ENCODE data around the gene RNF145. TPM values are rescaled to one million over a fixed set of nuclear protein-coding genes. Genes with fewer than 3 reads are reported as not detected.

Gene RNF145
- total and polyA plus RNA-seq, 10 of the 15 experiments (the other 5 are each of a cell fraction or from before 2014, with no cell fraction given) = 9.7 to 58.1 (median 38.2) TPM

GRCh38 chr5:159130871-159131270, 78.5 kb downstream of the RNF145 start:
- no peaks in the 10 kb centered on the region for H3K36me3 ChIP-seq (ENCODE audit: control insufficient read depth in 2 of 2, insufficient read depth in 2 of 2, low read length in 1 of 2)
- RAD21 ChIA-PET (ENCODE audit: unreplicated experiment) = interaction anchor here (1.3 to 4.1 kb wide), 7 partner anchors 24 to 1311 kb away, joined by 3 to 30 read pairs (median 6); no protein-coding TSS in a partner anchor
- no peak overlapping the region for H3K9ac ChIP-seq (ENCODE audit: control insufficient read depth, insufficient read depth, low read length)
- no peak overlapping the region for H2AFZ ChIP-seq (ENCODE audit: control insufficient read depth, low read depth, low read length)
- FAIRE-seq = no peak
- no peak overlapping the region for H3K27ac ChIP-seq (ENCODE audit: control insufficient read depth, insufficient read depth)
- in situ Hi-C loops (cut with MboI) (loop anchor here (10.0 kb wide), 3 partner anchors 966 to 1366 kb away; no protein-coding TSS in a partner anchor), intact Hi-C loops (cut with micrococcal nuclease; ENCODE audit: unreplicated experiment) (loop anchor here (10.0 kb wide), 1 partner anchor 1116 kb away; no protein-coding TSS in a partner anchor)
- 68% methylated on average over 3 of the region's 3 CpGs for WGBS (ENCODE audit: insufficient coverage, insufficient replicate concordance, low lambda C conversion rate, missing lambda C conversion rate)
- ATAC-seq = no peak
- SMC1A ChIA-PET (ENCODE audit: uncharacterized antibody, unreplicated experiment) = interaction anchor here (2.5 to 4.2 kb wide), 2 partner anchors 437 to 955 kb away, joined by 42 to 48 read pairs; no protein-coding TSS in a partner anchor
- H3K4me3 ChIP-seq = no peak overlapping the region
- no peaks in the 10 kb centered on the region for H3K9me3 ChIP-seq (replicated peaks; ENCODE audit: control insufficient read depth, insufficient read depth, low read length)
- no peak for DNase-seq (ENCODE audit: low read depth, low spot score)
- no peaks in the 10 kb centered on the region for H3K79me2 ChIP-seq (ENCODE audit: control insufficient read depth, insufficient read depth, low read length)
- CTCF ChIA-PET = interaction anchor here (0.6 to 4.3 kb wide), 5 partner anchors 24 to 1055 kb away, joined by 3 to 52 read pairs (median 4); no protein-coding TSS in a partner anchor
- no peaks in the 10 kb centered on the region for H4K20me1 ChIP-seq (ENCODE audit: control insufficient read depth, insufficient read depth)
- TF ChIP-seq E2F8 (IDR thresholded peaks at IDR 0.05; ENCODE audit: low read depth, partially characterized antibody) (no peak), GATAD2B (conservative IDR thresholded peaks at IDR 0.05; ENCODE audit: low read depth) (no peak), ATF7 (IDR thresholded peaks at IDR 0.05; ENCODE audit: low read depth) (no peak), BRCA1 (IDR thresholded peaks at IDR 0.05; ENCODE audit: low read depth, low read length) (no peak), MTA3 (IDR thresholded peaks at IDR 0.05; ENCODE audit: borderline replicate concordance, low read length) (no peak), TCF3 (IDR thresholded peaks at IDR 0.05; ENCODE audit: borderline replicate concordance, insufficient read depth, low read depth, low read length) (no peak), HDAC2 (IDR thresholded peaks at IDR 0.05) (no peak), FOXM1 (IDR thresholded peaks at IDR 0.05; ENCODE audit: low read depth, low read length) (no peak), NR2C1 (IDR thresholded peaks at IDR 0.05) (no peak)
- H3K27me3 ChIP-seq (replicated peaks in 1 of 2; ENCODE audit: control insufficient read depth in 2 of 2, insufficient read depth in 2 of 2, low read length in 1 of 2) = 0 out of 4 replicates have a peak, but pooled peaks cover 0 to 4% of the 10 kb centered on the region in 2 experiments
- BruUV-seq (replicated peaks) = no TSS peak
- POLR2A ChIA-PET = no interaction called here
- H3K4me1 ChIP-seq (ENCODE audit: control insufficient read depth, insufficient read depth, low read length) = no peaks in the 10 kb centered on the region
- no peak overlapping the region for H3K4me2 ChIP-seq (ENCODE audit: control insufficient read depth, insufficient read depth)
